ENCODE results near the gene LIME1. TPM values are rescaled to one million over a fixed set of nuclear protein-coding genes. Genes with fewer than 3 reads are reported as not detected.

The LIME1 gene
- total and polyA plus RNA-seq, 9 of the 15 experiments (the other 6 are each of a cell fraction or from before 2014, with no cell fraction given) = 0.11 to 17.1 (median 2.8) TPM; not detected in 2

- TF ChIP-seq REST (IDR thresholded peaks at IDR 0.05; ENCODE audit: borderline replicate concordance) (peak; percentile 47; the same call in 1 of the 2 replicates), REST (CRISPR knock-in tag; IDR thresholded peaks at IDR 0.05; ENCODE audit: low read depth) (no peak), FIP1L1 (IDR thresholded peaks at IDR 0.05; ENCODE audit: low read depth, low read length, poor library complexity, severe bottlenecking) (peak; percentile 33), E2F8 (IDR thresholded peaks at IDR 0.05; ENCODE audit: low read depth, partially characterized antibody) (no peak), ZNF24 (IDR thresholded peaks at IDR 0.05) (no peak), CTCF (IDR thresholded peaks at IDR 0.05 in 2 of 3, conservative IDR thresholded peaks at IDR 0.05 in 1 of 3; ENCODE audit: insufficient read depth in 2 of 3, low read depth in 1 of 3, low read length in 3 of 3) (peak; percentile 46 to 62 (median 52)), ZBTB7A (IDR thresholded peaks at IDR 0.05; ENCODE audit: borderline replicate concordance, control insufficient read depth, low read depth, low read length) (peak; percentile 90), RHOXF2B (CRISPR knock-in tag; conservative IDR thresholded peaks at IDR 0.05) (no peak), ZNF12 (CRISPR knock-in tag; IDR thresholded peaks at IDR 0.05) (no peak)
These were observed 38.9 kb downstream of the LIME1 start (continued) for GRCh38 chr20:63775096-63775978.
